Skeletal muscle satellite cell (primary cell): ENCODE results near the gene ZFHX3.

Experiments
- H3K27me3 ChIP-seq: 2 replicates; pipeline ENCODE4 v1.7.0; 2013; ENCODE audit warnings: low read length; ENCODE audit not compliant: control insufficient read depth, insufficient read depth
- H3K36me3 ChIP-seq: 2 replicates; pipeline ENCODE4 v1.7.0; 2013; ENCODE audit warnings: mild to moderate bottlenecking, control low read depth, low read length; ENCODE audit not compliant: insufficient read depth
- H3K4me1 ChIP-seq: 2 replicates; pipeline ENCODE4 v1.7.0; 2013; ENCODE audit warnings: low read length; ENCODE audit not compliant: control insufficient read depth, insufficient read depth
- H3K4me2 ChIP-seq: 2 replicates; pipeline ENCODE4 v1.7.0; 2013; ENCODE audit warnings: mild to moderate bottlenecking, low read length
- H3K4me3 ChIP-seq: 2 replicates; pipeline ENCODE4 v1.7.0; 2013; ENCODE audit warnings: low read length
- H3K9ac ChIP-seq: 2 replicates; pipeline ENCODE4 v1.7.0; 2013; ENCODE audit warnings: mild to moderate bottlenecking, low read depth, low read length, moderate library complexity
- H3K9me3 ChIP-seq: replicated peaks from 2 replicates; pipeline ENCODE4 v1.7.0; 2013; ENCODE audit warnings: mild to moderate bottlenecking, control low read depth, low read length

ZFHX3 gene

GRCh38 chr16:73053364-73054124 is 5.6 kb upstream of the ZFHX3 start:
- H3K4me3 ChIP-seq: peak overlapping the region; percentile 46

GRCh38 chr16:73053038-73053363 is 5.1 kb upstream of the ZFHX3 start:
- Histone ChIP-seq H3K27me3 (no peaks in the 10 kb centered on the region), H3K9me3 (no peaks in the 10 kb centered on the region), H3K4me1 (peaks cover 76% of the 10 kb centered on the region), H3K9ac (peak overlapping the region; percentile 86), H3K4me3 (peak overlapping the region; percentile 46), H3K36me3 (no peaks in the 10 kb centered on the region), H3K4me2 (peak overlapping the region; percentile 86)

More at GRCh38 chr16:73053364-73054124, 5.6 kb upstream of the ZFHX3 start:
- Histone ChIP-seq H3K4me2 (peak overlapping the region; percentile 86), H3K27me3 (no peaks in the 10 kb centered on the region), H3K36me3 (no peaks in the 10 kb centered on the region), H3K9ac (peak overlapping the region; percentile 86), H3K4me1 (peaks cover 74% of the 10 kb centered on the region), H3K9me3 (no peaks in the 10 kb centered on the region)

- H3K27me3 ChIP-seq: no peaks in the 10 kb centered on the region
- H3K4me3 ChIP-seq: peak overlapping the region; percentile 46
- H3K36me3 ChIP-seq: no peaks in the 10 kb centered on the region
- peaks cover 76% of the 10 kb centered on the region for H3K4me1 ChIP-seq
- peak overlapping the region; percentile 86 for H3K4me2 ChIP-seq
- peak overlapping the region; percentile 86 for H3K9ac ChIP-seq
- H3K9me3 ChIP-seq: no peaks in the 10 kb centered on the region
Measured at GRCh38 chr16:73052576-73052975, 4.6 kb upstream of the ZFHX3 start.

GRCh38 chr16:73051961-73052360 is 4.0 kb upstream of the ZFHX3 start:
- Histone ChIP-seq H3K9ac (peak overlapping the region; percentile 86), H3K36me3 (no peaks in the 10 kb centered on the region), H3K9me3 (no peaks in the 10 kb centered on the region), H3K4me3 (peak overlapping the region; percentile 46), H3K27me3 (no peaks in the 10 kb centered on the region), H3K4me2 (peak overlapping the region; percentile 86), H3K4me1 (peaks cover 77% of the 10 kb centered on the region)

- Histone ChIP-seq H3K4me3 (peak overlapping the region; percentile 2), H3K9ac (peak overlapping the region; percentile 86), H3K4me1 (peaks cover 84% of the 10 kb centered on the region), H3K9me3 (no peaks in the 10 kb centered on the region), H3K4me2 (peak overlapping the region; percentile 70), H3K27me3 (no peaks in the 10 kb centered on the region), H3K36me3 (no peaks in the 10 kb centered on the region)
Measured at GRCh38 chr16:73051226-73051625, 3.3 kb upstream of the ZFHX3 start.

- Histone ChIP-seq H3K9ac (peak overlapping the region; percentile 86), H3K9me3 (no peaks in the 10 kb centered on the region), H3K4me2 (peak overlapping the region; percentile 70), H3K4me3 (peak overlapping the region; percentile 2), H3K27me3 (no peaks in the 10 kb centered on the region), H3K36me3 (no peaks in the 10 kb centered on the region), H3K4me1 (peaks cover 86% of the 10 kb centered on the region)
Measured at GRCh38 chr16:73050201-73051099, 2.5 kb upstream of the ZFHX3 start.

GRCh38 chr16:73049511-73049910 is 1.6 kb upstream of the ZFHX3 start:
- H3K4me1 ChIP-seq: peaks cover 86% of the 10 kb centered on the region
- H3K9me3 ChIP-seq: no peaks in the 10 kb centered on the region
- no peaks in the 10 kb centered on the region for H3K36me3 ChIP-seq
- peak overlapping the region; percentile 83 for H3K4me3 ChIP-seq
- no peaks in the 10 kb centered on the region for H3K27me3 ChIP-seq
- peak overlapping the region; percentile 90 for H3K4me2 ChIP-seq
- peak overlapping the region; percentile 93 for H3K9ac ChIP-seq

GRCh38 chr16:73049091-73049490 is 1.2 kb upstream of the ZFHX3 start:
- no peaks in the 10 kb centered on the region for H3K9me3 ChIP-seq
- H3K4me1 ChIP-seq: peaks cover 86% of the 10 kb centered on the region
- no peaks in the 10 kb centered on the region for H3K27me3 ChIP-seq
- peak overlapping the region; percentile 93 for H3K9ac ChIP-seq
- peak overlapping the region; percentile 90 for H3K4me2 ChIP-seq
- no peaks in the 10 kb centered on the region for H3K36me3 ChIP-seq
- H3K4me3 ChIP-seq: peak overlapping the region; percentile 83

GRCh38 chr16:73048292-73049080 is 558 bp upstream of the ZFHX3 start:
- Histone ChIP-seq H3K36me3 (no peaks in the 10 kb centered on the region), H3K9ac (peak overlapping the region; percentile 93), H3K4me3 (peak overlapping the region; percentile 83), H3K4me1 (peaks cover 86% of the 10 kb centered on the region), H3K27me3 (no peaks in the 10 kb centered on the region), H3K9me3 (no peaks in the 10 kb centered on the region), H3K4me2 (peak overlapping the region; percentile 90)

GRCh38 chr16:73047221-73047535 is 750 bp downstream of the ZFHX3 start:
- Histone ChIP-seq H3K9me3 (no peaks in the 10 kb centered on the region), H3K9ac (peak overlapping the region; percentile 93), H3K36me3 (no peaks in the 10 kb centered on the region), H3K27me3 (no peaks in the 10 kb centered on the region), H3K4me1 (peaks cover 85% of the 10 kb centered on the region), H3K4me3 (peak overlapping the region; percentile 83), H3K4me2 (peak overlapping the region; percentile 90)

- H3K4me3 ChIP-seq: peak overlapping the region; percentile 83
- H3K36me3 ChIP-seq: no peaks in the 10 kb centered on the region
- H3K9ac ChIP-seq: peak overlapping the region; percentile 93
- peak overlapping the region; percentile 90 for H3K4me2 ChIP-seq
- H3K27me3 ChIP-seq: no peaks in the 10 kb centered on the region
- no peaks in the 10 kb centered on the region for H3K9me3 ChIP-seq
- H3K4me1 ChIP-seq: peaks cover 81% of the 10 kb centered on the region
Measured at GRCh38 chr16:73046849-73047214, 1.1 kb downstream of the ZFHX3 start.
